ENCODE data around the gene MYO1H.

MYO1H gene

DNA sequence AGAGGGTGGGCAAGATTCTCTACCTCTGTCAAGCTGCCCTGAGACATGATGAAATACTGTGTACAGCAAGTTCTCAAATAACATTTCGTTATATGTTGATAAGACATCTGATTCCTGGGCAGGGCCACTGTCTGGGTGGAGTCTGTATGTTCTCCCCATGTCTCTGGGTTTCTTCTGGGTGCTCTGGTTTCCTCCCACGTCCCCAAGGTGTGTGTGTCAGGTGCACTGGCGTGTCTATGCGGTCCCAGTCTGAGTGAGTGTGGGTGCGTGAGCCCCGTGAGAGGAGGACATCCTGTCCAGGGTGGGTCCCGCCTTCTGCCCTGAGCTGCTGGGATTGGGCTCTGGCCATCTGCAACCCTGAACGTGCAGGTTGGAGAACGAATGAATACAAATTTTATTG is 99.8 kb downstream of the MYO1H start:
- H4K20me1 ChIP-seq, result peaks cover 0 to 55% (median 24%) of the 10 kb centered on the region in 11 experiments; a peak in 14 of 22 replicates
- TF ChIP-seq Cebpa-rat (IDR thresholded peaks at IDR 0.05), result no peak
- H3K27me3 ChIP-seq, result no peaks in the 10 kb centered on the region
- H3K27ac ChIP-seq, result no peak overlapping the region
- peaks cover 57 to 92% (median 78%) of the 10 kb centered on the region in 11 experiments for H3K36me3 ChIP-seq
- peaks cover 0 to 12% (median 4%) of the 10 kb centered on the region in 10 experiments; a peak in 9 of 20 replicates for H3K4me1 ChIP-seq
- H3K9me3 ChIP-seq (replicated peaks in 1 of 11), result no peaks in the 10 kb centered on the region
- peak overlapping the region in 3 of 11 experiments; percentile 17 to 24 (median 18); a peak in 1 of 22 replicates for H3K4me2 ChIP-seq
- H3K4me3 ChIP-seq, result no peak overlapping the region
- H3K9ac ChIP-seq, result no peak overlapping the region

- H3K36me3 ChIP-seq, result peaks cover 65 to 100% (median 86%) of the 10 kb centered on the region in 11 experiments
Measured at GRCh38 chr12:109448272-109448671, 100.6 kb downstream of the MYO1H start.

DNA sequence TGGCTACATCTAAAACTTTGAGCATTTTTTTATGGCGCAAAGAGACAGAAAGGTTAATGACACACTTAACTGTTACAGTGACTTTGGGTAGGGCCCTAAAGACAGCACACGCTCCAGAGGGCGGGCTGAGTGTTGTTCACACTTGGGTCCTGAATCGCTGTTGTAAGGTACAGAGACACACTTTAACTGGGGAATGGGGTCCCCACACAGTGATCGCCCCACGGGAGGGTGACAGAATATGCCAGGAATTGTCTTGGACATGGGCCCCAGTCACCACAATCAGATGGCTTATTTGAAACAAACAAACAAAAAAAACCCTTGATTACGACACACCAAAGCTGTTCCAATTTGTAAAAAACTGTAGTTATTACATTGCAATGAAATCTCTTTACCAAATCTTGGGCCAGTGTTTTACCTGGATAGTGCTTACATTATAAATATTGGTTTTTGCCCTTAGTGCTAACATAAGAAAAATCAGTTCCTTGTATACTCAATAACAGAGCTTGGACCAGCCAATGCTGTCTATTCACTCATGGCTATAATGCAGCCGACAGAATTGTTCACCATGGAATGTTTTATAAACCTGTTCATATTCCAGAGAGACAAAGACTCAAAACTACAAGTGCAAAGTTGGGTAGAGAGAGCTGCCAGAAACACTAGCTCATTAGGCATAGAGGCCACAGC is 101.1 kb downstream of the MYO1H start:
- Histone ChIP-seq H3K4me3 (no peak overlapping the region), H3K9ac (no peak overlapping the region), H3K27me3 (no peaks in the 10 kb centered on the region), H3K4me2 (no peak overlapping the region), H4K20me1 (peaks cover 0 to 69% (median 30%) of the 10 kb centered on the region in 11 experiments; a peak in 15 of 22 replicates), H3K36me3 (peaks cover 70 to 100% (median 92%) of the 10 kb centered on the region in 11 experiments), H3K9me3 (replicated peaks in 1 of 11) (no peaks in the 10 kb centered on the region), H3K4me1 (peaks cover 0 to 12% (median 4%) of the 10 kb centered on the region in 10 experiments; a peak in 9 of 20 replicates), H3K27ac (no peak overlapping the region)
- no peak for TF ChIP-seq Cebpa-rat (IDR thresholded peaks at IDR 0.05)

More at GRCh38 chr12:109448272-109448671, 100.6 kb downstream of the MYO1H start:
- Histone ChIP-seq H3K9ac (no peak overlapping the region), H3K4me2 (no peak overlapping the region), H3K27me3 (no peaks in the 10 kb centered on the region), H4K20me1 (peaks cover 0 to 63% (median 28%) of the 10 kb centered on the region in 11 experiments; a peak in 14 of 22 replicates), H3K4me3 (no peak overlapping the region), H3K27ac (no peak overlapping the region), H3K9me3 (replicated peaks in 1 of 11) (no peaks in the 10 kb centered on the region), H3K4me1 (peaks cover 0 to 12% (median 4%) of the 10 kb centered on the region in 10 experiments; a peak in 9 of 20 replicates)
- no peak for TF ChIP-seq Cebpa-rat (IDR thresholded peaks at IDR 0.05)

GRCh38 chr12:109449845-109450532 is 102.3 kb downstream of the MYO1H start:
- Histone ChIP-seq H3K27ac (no peak overlapping the region), H3K36me3 (peaks cover 82 to 100% (median 99%) of the 10 kb centered on the region in 11 experiments)

GRCh38 chr12:109450980-109451379 is 103.3 kb downstream of the MYO1H start:
- Histone ChIP-seq H3K27ac (no peak overlapping the region), H3K36me3 (peaks cover 92 to 100% (median 99%) of the 10 kb centered on the region in 11 experiments), H3K9ac (no peak overlapping the region), H3K9me3 (replicated peaks in 1 of 11) (no peaks in the 10 kb centered on the region), H4K20me1 (peaks cover 0 to 89% (median 30%) of the 10 kb centered on the region in 11 experiments; a peak in 16 of 22 replicates), H3K4me1 (peaks cover 0 to 12% (median 4%) of the 10 kb centered on the region in 10 experiments; a peak in 9 of 20 replicates), H3K27me3 (no peaks in the 10 kb centered on the region), H3K4me2 (no peak overlapping the region), H3K4me3 (no peak overlapping the region)
- TF ChIP-seq Cebpa-rat (IDR thresholded peaks at IDR 0.05), result no peak

More at GRCh38 chr12:109449845-109450532, 102.3 kb downstream of the MYO1H start:
- no peaks in the 10 kb centered on the region for H3K27me3 ChIP-seq
- no peak for TF ChIP-seq Cebpa-rat (IDR thresholded peaks at IDR 0.05)
- no peaks in the 10 kb centered on the region for H3K9me3 ChIP-seq (replicated peaks in 1 of 11)
- H3K4me3 ChIP-seq, result no peak overlapping the region
- H3K4me1 ChIP-seq, result peaks cover 0 to 12% (median 4%) of the 10 kb centered on the region in 10 experiments; a peak in 9 of 20 replicates
- no peak overlapping the region for H3K9ac ChIP-seq
- peaks cover 0 to 80% (median 30%) of the 10 kb centered on the region in 11 experiments; a peak in 16 of 22 replicates for H4K20me1 ChIP-seq
- no peak overlapping the region for H3K4me2 ChIP-seq

GRCh38 chr12:109451400-109451799 is 103.7 kb downstream of the MYO1H start:
- Histone ChIP-seq H4K20me1 (peaks cover 0 to 94% (median 33%) of the 10 kb centered on the region in 11 experiments; a peak in 16 of 22 replicates), H3K9ac (no peak overlapping the region), H3K4me3 (no peak overlapping the region), H3K4me2 (no peak overlapping the region), H3K27ac (no peak overlapping the region), H3K4me1 (peaks cover 0 to 12% (median 4%) of the 10 kb centered on the region in 10 experiments; a peak in 9 of 20 replicates), H3K36me3 (peaks cover 96 to 100% (median 100%) of the 10 kb centered on the region in 11 experiments), H3K9me3 (replicated peaks in 1 of 11) (no peaks in the 10 kb centered on the region), H3K27me3 (no peaks in the 10 kb centered on the region)
- no peak for TF ChIP-seq Cebpa-rat (IDR thresholded peaks at IDR 0.05)

DNA sequence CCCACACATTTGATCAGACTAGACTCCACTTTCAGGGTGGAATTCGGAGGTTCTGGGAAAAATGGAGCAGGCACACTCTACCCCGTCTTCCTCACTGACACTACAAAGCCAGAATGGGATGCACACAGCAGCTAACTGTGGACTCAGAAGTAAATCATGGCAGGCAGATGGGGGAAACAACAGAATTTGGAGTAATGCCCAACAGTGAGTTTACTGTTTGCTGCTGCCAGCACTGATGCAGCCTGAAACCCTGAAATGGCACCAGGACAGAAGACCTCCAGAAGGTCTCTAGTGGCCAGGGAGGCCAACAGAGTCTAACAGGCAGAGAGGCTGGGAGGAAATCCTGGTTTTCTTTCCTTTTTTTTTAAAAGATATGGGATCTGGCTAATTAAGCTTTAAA is 104.8 kb downstream of the MYO1H start:
- TF ChIP-seq Cebpa-rat (IDR thresholded peaks at IDR 0.05), result no peak
- Histone ChIP-seq H3K36me3 (peaks cover 96 to 100% (median 100%) of the 10 kb centered on the region in 11 experiments), H3K9me3 (replicated peaks in 1 of 11) (no peaks in the 10 kb centered on the region), H3K27me3 (no peaks in the 10 kb centered on the region), H3K9ac (no peak overlapping the region), H4K20me1 (peaks cover 5 to 95% (median 37%) of the 10 kb centered on the region in 11 experiments; a peak in 17 of 22 replicates), H3K4me1 (peaks cover 0 to 3% (median under 1%) of the 10 kb centered on the region in 10 experiments; a peak in 6 of 20 replicates), H3K27ac (no peak overlapping the region), H3K4me3 (no peak overlapping the region), H3K4me2 (no peak overlapping the region)

DNA sequence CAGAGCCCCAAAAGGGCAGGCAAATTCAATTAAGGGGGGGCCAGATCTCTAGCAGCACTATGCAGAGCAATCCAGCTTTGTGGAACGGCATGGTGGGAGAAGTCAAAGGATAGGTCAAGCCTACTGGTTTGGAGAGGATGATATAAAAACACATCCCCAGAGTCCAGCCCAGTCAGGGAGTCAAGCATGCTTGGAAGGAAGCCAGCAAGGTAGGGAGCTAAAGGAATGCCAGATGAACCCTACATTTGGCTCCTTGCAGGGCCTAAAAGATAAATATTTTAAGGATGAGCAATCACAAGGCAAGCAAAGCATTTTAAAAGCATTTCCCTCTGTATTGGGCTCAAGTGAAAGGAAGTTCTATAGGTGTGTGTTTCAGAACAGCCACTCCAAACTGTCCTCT is 108.0 kb downstream of the MYO1H start:
- Histone ChIP-seq H3K4me3 (no peak overlapping the region), H3K27me3 (no peaks in the 10 kb centered on the region), H3K4me1 (peaks cover under 1 to 26% (median 2%) of the 10 kb centered on the region in 10 experiments; a peak in 17 of 20 replicates), H3K9me3 (replicated peaks in 1 of 11) (no peaks in the 10 kb centered on the region), H3K27ac (no peak overlapping the region), H3K36me3 (peaks cover 97 to 100% (median 99%) of the 10 kb centered on the region in 11 experiments), H3K9ac (no peak overlapping the region), H4K20me1 (peaks cover 14 to 96% (median 45%) of the 10 kb centered on the region in 11 experiments), H3K4me2 (no peak overlapping the region)
- no peak for TF ChIP-seq Cebpa-rat (IDR thresholded peaks at IDR 0.05)

DNA sequence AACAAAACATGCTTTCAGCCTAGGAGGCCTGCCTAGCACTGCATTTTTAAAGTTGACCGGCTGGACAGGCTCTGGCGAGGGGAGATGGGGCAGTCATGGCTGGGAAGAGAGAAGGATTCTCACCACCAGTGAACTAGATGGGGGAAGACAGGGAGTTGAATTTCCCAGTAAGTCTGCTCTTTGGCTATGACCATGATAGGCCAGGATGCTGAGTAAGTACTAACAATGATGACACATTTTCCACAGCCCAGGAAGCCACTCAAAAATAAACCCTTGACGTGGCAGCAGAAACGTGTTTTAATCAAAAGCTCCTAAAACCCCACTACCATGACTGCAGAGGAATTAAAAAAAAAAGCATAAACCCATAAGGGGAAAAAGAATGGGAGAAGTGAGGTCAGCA is 110.4 kb downstream of the MYO1H start:
- H3K9ac ChIP-seq, result no peak overlapping the region
- H3K4me3 ChIP-seq, result no peak overlapping the region
- H3K4me1 ChIP-seq, result peaks cover 22 to 50% (median 26%) of the 10 kb centered on the region in 10 experiments
- H3K27ac ChIP-seq, result no peak overlapping the region
- H3K36me3 ChIP-seq, result peaks cover 74 to 95% (median 81%) of the 10 kb centered on the region in 11 experiments
- TF ChIP-seq Cebpa-rat (IDR thresholded peaks at IDR 0.05), result no peak
- peaks cover 28 to 99% (median 58%) of the 10 kb centered on the region in 11 experiments for H4K20me1 ChIP-seq
- no peaks in the 10 kb centered on the region for H3K9me3 ChIP-seq (replicated peaks in 1 of 11)
- no peaks in the 10 kb centered on the region for H3K27me3 ChIP-seq
- H3K4me2 ChIP-seq, result peak overlapping the region in 3 of 11 experiments; percentile 10 to 36 (median 32); a peak in 4 of 22 replicates
